H1 (cell line): ENCODE data around the gene H2AZ2. TPM values are rescaled to one million over a fixed set of nuclear protein-coding genes. Genes with fewer than 3 reads are reported as not detected.

Experiments
- CTCF ChIA-PET: fragments of 300-600 bp; sonication (Branson Sonifier 250); formaldehyde crosslinking; loops from one replicate; lab custom pipeline; 2021; ENCODE audit not compliant: partially characterized antibody; lab: Charles Lee
- POLR2A ChIA-PET: fragments of 300-600 bp; sonication (Branson Sonifier 250); formaldehyde crosslinking; loops from one replicate; lab custom pipeline; 2021; ENCODE audit warnings: inconsistent platforms; ENCODE audit not compliant: partially characterized antibody; lab: Charles Lee
- DNase-seq, 2 experiments: peaks; one replicate each; pipeline versions ENCODE4 v3.0.0 to v3.0.0-alpha.2; 2010 to 2022; ENCODE audit warnings: low spot score in 2 of 2, low read depth in 1 of 2, mixed read lengths in 1 of 2
- FAIRE-seq: peaks from 2 replicates; lab custom pipeline; 2011; peaks lifted over from hg19 to GRCh38; lab: Jason Lieb, UNC
- H2AFZ ChIP-seq: 2 replicates; pipeline ENCODE4 v1.8.1; 2012; ENCODE audit warnings: low read length, inconsistent platforms
- H2AK5ac ChIP-seq: 2 replicates; pipeline ENCODE4 v1.6.1; 2013; ENCODE audit warnings: low read depth, low read length
- H2BK120ac ChIP-seq: replicated peaks from 2 replicates; pipeline ENCODE3; 2013; ENCODE audit warnings: low read depth, low read length, inconsistent platforms
- H2BK12ac ChIP-seq: 2 replicates; pipeline ENCODE4 v1.6.1; 2013; ENCODE audit warnings: low read depth, low read length
- H2BK15ac ChIP-seq: 2 replicates; pipeline ENCODE4 v1.6.1; 2013; ENCODE audit warnings: low read length
- H2BK20ac ChIP-seq: 2 replicates; pipeline ENCODE4 v1.6.1; 2013; ENCODE audit warnings: low read length
- H2BK5ac ChIP-seq: 2 replicates; pipeline ENCODE4 v1.6.1; 2013; ENCODE audit warnings: low read depth, low read length
- H3K14ac ChIP-seq: 2 replicates; pipeline ENCODE4 v1.6.1; 2013; ENCODE audit warnings: inconsistent platforms; ENCODE audit not compliant: insufficient read length
- H3K18ac ChIP-seq: 2 replicates; pipeline ENCODE4 v1.6.1; 2013; ENCODE audit warnings: low read length; ENCODE audit errors: extremely low read depth
- H3K23ac ChIP-seq: 2 replicates; pipeline ENCODE4 v1.6.1; 2013; ENCODE audit warnings: inconsistent platforms; ENCODE audit not compliant: insufficient read length
- H3K23me2 ChIP-seq: 2 replicates; pipeline ENCODE4 v1.6.1; 2013; ENCODE audit warnings: low read depth, low read length
- H3K27ac ChIP-seq: 2 replicates; pipeline ENCODE4 v1.6.1; 2011; ENCODE audit warnings: low read depth, low read length, inconsistent platforms
- H3K27me3 ChIP-seq, 4 experiments: replicated peaks in 1 of 4; 1 replicate in 1 of 4; 2 replicates in 3 of 4; pipeline versions ENCODE4 v1.6.1 to v1.8.1; 2011 to 2013; ENCODE audit warnings: low read length in 3 of 4, mild to moderate bottlenecking in 3 of 4, inconsistent platforms in 2 of 4, mixed read lengths in 2 of 4, moderate library complexity in 1 of 4; ENCODE audit not compliant: control insufficient read depth in 3 of 4, insufficient read depth in 3 of 4; ENCODE audit errors: extremely low read depth in 1 of 4
- H3K36me3 ChIP-seq, 4 experiments: 2 replicates each; pipeline versions ENCODE4 v1.6.1 to v1.8.1; 2011 to 2013; ENCODE audit warnings: mild to moderate bottlenecking in 4 of 4, low read length in 3 of 4, moderate library complexity in 2 of 4, control low read depth in 1 of 4, inconsistent platforms in 1 of 4; ENCODE audit not compliant: insufficient read depth in 4 of 4, control insufficient read depth in 2 of 4
- H3K4ac ChIP-seq: replicated peaks from 2 replicates; pipeline ENCODE3; 2013; ENCODE audit warnings: low read length, low read depth, mixed read lengths, inconsistent platforms; ENCODE audit not compliant: insufficient read length
- H3K4me1 ChIP-seq, 4 experiments: replicated peaks in 1 of 4; 1 replicate in 1 of 4; 2 replicates in 3 of 4; pipeline versions ENCODE4 v1.6.1 to v1.8.1; 2011 to 2013; ENCODE audit warnings: low read length in 3 of 4, inconsistent platforms in 2 of 4, mixed read lengths in 1 of 4; ENCODE audit not compliant: insufficient read depth in 4 of 4, control insufficient read depth in 3 of 4
- H3K4me2 ChIP-seq, 2 experiments: 2 replicates each; pipeline versions ENCODE4 v1.6.1 to v1.8.1; 2011 to 2013; ENCODE audit warnings: low read depth in 2 of 2, low read length in 2 of 2, control low read depth in 1 of 2, inconsistent platforms in 1 of 2, mild to moderate bottlenecking in 1 of 2; ENCODE audit not compliant: insufficient read depth in 1 of 2
- H3K4me3 ChIP-seq, 4 experiments: fragments of 200-600, 300-600 bp in 1 of 4; sonication (generic), shearing (Covaris generic), sonication (Bioruptor Twin) in 1 of 4; 2 replicates each; pipeline versions ENCODE4 v1.5.1 to v1.8.1; 2011 to 2016; ENCODE audit warnings: low read length in 4 of 4, low read depth in 3 of 4, control low read depth in 2 of 4, inconsistent platforms in 2 of 4, mild to moderate bottlenecking in 2 of 4, mixed read lengths in 1 of 4, moderate library complexity in 1 of 4; ENCODE audit not compliant: insufficient read depth in 2 of 4; ENCODE audit errors: extremely low read depth in 1 of 4
- H3K56ac ChIP-seq: replicated peaks from 2 replicates; pipeline ENCODE3; 2013; ENCODE audit warnings: low read depth, mild to moderate bottlenecking, mixed read lengths, low read length, inconsistent platforms; ENCODE audit not compliant: insufficient read length
- H3K79me1 ChIP-seq: 2 replicates; pipeline ENCODE4 v1.6.1; 2013; ENCODE audit warnings: low read depth, low read length, control low read depth
- H3K79me2 ChIP-seq, 2 experiments: 2 replicates each; pipeline versions ENCODE4 v1.6.1 to v1.8.1; 2012 to 2013; ENCODE audit warnings: low read length in 2 of 2, mild to moderate bottlenecking in 2 of 2, inconsistent platforms in 1 of 2; ENCODE audit not compliant: insufficient read depth in 2 of 2, control insufficient read depth in 1 of 2
- H3K9ac ChIP-seq, 4 experiments: replicated peaks in 1 of 4; 1 replicate in 1 of 4; 2 replicates in 3 of 4; pipeline versions ENCODE4 v1.6.1 to v1.8.1; 2011 to 2013; ENCODE audit warnings: low read depth in 3 of 4, low read length in 3 of 4, control low read depth in 2 of 4, mild to moderate bottlenecking in 2 of 4, moderate library complexity in 2 of 4, inconsistent platforms in 1 of 4; ENCODE audit errors: extremely low read depth in 1 of 4
- H3K9me3 ChIP-seq, 2 experiments: 2 replicates each; pipeline versions ENCODE4 v1.6.1 to v1.8.1; 2012 to 2013; ENCODE audit warnings: mild to moderate bottlenecking in 2 of 2, moderate library complexity in 2 of 2, control low read depth in 1 of 2, inconsistent platforms in 1 of 2, low read depth in 1 of 2, low read length in 1 of 2, mixed read lengths in 1 of 2; ENCODE audit not compliant: insufficient read depth in 2 of 2
- H4K20me1 ChIP-seq, 2 experiments: replicated peaks in 1 of 2; 2 replicates each; pipeline versions ENCODE3 to v1.8.1; 2011 to 2013; ENCODE audit warnings: inconsistent platforms in 2 of 2, low read length in 2 of 2, mild to moderate bottlenecking in 1 of 2; ENCODE audit not compliant: insufficient read depth in 2 of 2, control insufficient read depth in 1 of 2
- H4K5ac ChIP-seq: 2 replicates; pipeline ENCODE4 v1.6.1; 2013; ENCODE audit warnings: low read length, low read depth, mixed read lengths, inconsistent platforms; ENCODE audit not compliant: insufficient read length
- H4K8ac ChIP-seq: 2 replicates; pipeline ENCODE4 v1.8.0; 2013; ENCODE audit warnings: mild to moderate bottlenecking, moderate library complexity, low read length, inconsistent platforms; ENCODE audit not compliant: insufficient read depth; ENCODE audit errors: extremely low read depth
- H4K91ac ChIP-seq: replicated peaks from 2 replicates; pipeline ENCODE3; 2013; ENCODE audit warnings: low read length, mixed read lengths, inconsistent platforms; ENCODE audit not compliant: insufficient read length
- ASH2L ChIP-seq: fragments of 200-600, 300-600 bp; sonication (generic); IDR thresholded peaks from one replicate; pipeline ENCODE4 v1.7.1; 2017; ENCODE audit warnings: low read length
- BCL11A ChIP-seq, 2 experiments: IDR thresholded peaks; one replicate each; pipeline ENCODE4 v1.6.1; 2011; ENCODE audit warnings: low read depth in 2 of 2, low read length in 2 of 2, mild to moderate bottlenecking in 2 of 2
- EP300 ChIP-seq, 2 experiments: IDR thresholded peaks; 1 replicate in 1 of 2; 2 replicates in 1 of 2; pipeline ENCODE4 v1.6.1; 2011 to 2012; ENCODE audit warnings: low read depth in 2 of 2, low read length in 2 of 2, mild to moderate bottlenecking in 2 of 2, borderline replicate concordance in 1 of 2, inconsistent platforms in 1 of 2, moderate library complexity in 1 of 2
- FOSL1 ChIP-seq: IDR thresholded peaks from 2 replicates; pipeline ENCODE4 v1.6.1; 2011; ENCODE audit warnings: mild to moderate bottlenecking, low read depth, low read length, moderate library complexity; ENCODE audit not compliant: insufficient read depth
- POLR2A ChIP-seq, 2 experiments: IDR thresholded peaks; 1 replicate in 1 of 2; 2 replicates in 1 of 2; pipeline ENCODE4 v1.6.1; 2011; ENCODE audit warnings: low read depth in 2 of 2, low read length in 2 of 2, mild to moderate bottlenecking in 2 of 2; ENCODE audit errors: control extremely low read depth in 1 of 2
- POLR2AphosphoS5 ChIP-seq: IDR thresholded peaks from 2 replicates; pipeline ENCODE4 v1.6.1; 2011; ENCODE audit warnings: low read depth, low read length
- SP2 ChIP-seq: IDR thresholded peaks from 2 replicates; pipeline ENCODE4 v1.6.1; 2012; ENCODE audit warnings: mild to moderate bottlenecking, low read length, inconsistent platforms
- SP4 ChIP-seq: IDR thresholded peaks from 2 replicates; pipeline ENCODE4 v1.6.1; 2012; ENCODE audit warnings: low read length, inconsistent platforms
- SRF ChIP-seq: IDR thresholded peaks from 2 replicates; pipeline ENCODE4 v1.6.1; 2011; ENCODE audit warnings: mild to moderate bottlenecking, low read depth, low read length, moderate library complexity
- TBP ChIP-seq: IDR thresholded peaks from 2 replicates; pipeline ENCODE4 v1.6.1; 2011; ENCODE audit warnings: low read depth, low read length, improper control_type of control experiment
- TEAD4 ChIP-seq: IDR thresholded peaks from 2 replicates; pipeline ENCODE4 v1.6.1; 2012; ENCODE audit warnings: low read depth, low read length, inconsistent platforms, mixed read lengths
- WGBS, 2 experiments: shearing (Covaris generic) in 1 of 2; methylation state at CpG; one replicate each; pipeline versions ENCODE4 v1.1.6 to v1.1.7; 2013 to 2015; ENCODE audit warnings: low lambda C conversion rate in 2 of 2, mixed read lengths in 2 of 2, inconsistent platforms in 1 of 2, low coverage in 1 of 2, missing lambda C conversion rate in 1 of 2; ENCODE audit not compliant: insufficient replicate concordance in 2 of 2, insufficient coverage in 1 of 2, insufficient read length in 1 of 2; ENCODE audit errors: extremely low coverage in 1 of 2, missing lambda C conversion rate in 1 of 2; 5-methylcytosine and 5-hydroxymethylcytosine counted together
- polyA plus RNA-seq, 7 experiments: library from polyadenylated mRNA; depleted of rRNA in 3 of 7; stranded (reverse) in 5 of 7; unstranded in 2 of 7; fragments of >200 nt in 5 of 7; fragments of 200-250 nt in 2 of 7; gene quantifications; 1 replicate in 5 of 7; 2 replicates in 1 of 7; 4 replicates in 1 of 7; pipeline versions ENCODE4 v1.2.1 to v1.2.3, GENCODE V29; 2011 to 2013; ENCODE audit warnings: missing spikeins in 2 of 7, mixed read lengths in 2 of 7
- total RNA-seq: library from RNA; stranded (reverse); fragmentation: NEBNext Ultra II Directional; extraction: Animal tissue kit (Norgen Biotek cat#: 25700); gene quantifications from 2 replicates; pipeline ENCODE4 v1.2.1, GENCODE V29; 2021
- TF ChIP-seq, protein P1 (sequence below): IDR thresholded peaks from 2 replicates; pipeline ENCODE4 v1.6.1; 2012; ENCODE audit warnings: inconsistent platforms
- TF ChIP-seq, protein P2 (sequence below): IDR thresholded peaks from 2 replicates; pipeline ENCODE4 v1.6.1; 2011; ENCODE audit warnings: low read length, improper control_type of control experiment

Gene H2AZ2
- total and polyA plus RNA-seq, 2 of the 8 experiments (the other 6 are each of a cell fraction or from before 2014, with no cell fraction given): 168 to 187 TPM

DNA sequence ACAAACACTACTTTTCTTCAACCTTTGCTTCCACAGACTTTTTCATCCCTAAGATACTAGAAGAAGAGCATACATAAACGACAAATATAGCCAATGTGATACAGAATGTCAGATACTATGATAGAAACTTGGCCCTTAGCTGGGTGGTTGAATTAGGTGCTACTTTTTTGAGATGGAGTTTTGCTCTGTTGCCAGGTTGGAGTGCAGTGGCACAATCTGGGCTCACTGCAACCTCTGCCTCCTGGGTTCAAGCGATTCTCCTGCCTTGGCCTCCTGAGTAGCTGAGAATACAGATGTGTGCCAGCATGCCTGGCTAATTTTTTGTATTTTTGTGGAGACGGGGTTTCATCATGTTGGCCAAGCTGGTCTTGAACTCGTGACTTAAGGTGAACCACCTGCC is 47.9 kb downstream of the H2AZ2 start:
- Histone ChIP-seq H3K79me1 (no peaks in the 10 kb centered on the region), H3K23ac (no peak overlapping the region), H2BK15ac (no peak overlapping the region), H3K4ac (no peak overlapping the region), H2BK120ac (no peak overlapping the region), H3K79me2 (peaks cover 19 to 41% of the 10 kb centered on the region in 2 experiments), H4K5ac (no peak overlapping the region), H2BK12ac (no peak overlapping the region), H3K4me1 (peaks cover 0 to 5% (median 0%) of the 10 kb centered on the region in 4 experiments; a peak in 3 of 7 replicates), H3K27ac (no peak overlapping the region), H4K20me1 (peaks cover 26 to 29% of the 10 kb centered on the region in 2 experiments), H3K9ac (no peak overlapping the region), H2BK5ac (no peak overlapping the region), H3K4me3 (no peak overlapping the region), H3K23me2 (peaks cover 5% of the 10 kb centered on the region), H3K36me3 (peaks cover 32 to 74% (median 50%) of the 10 kb centered on the region in 4 experiments), H4K8ac (no peak overlapping the region), H3K18ac (no peak overlapping the region), H3K56ac (no peak overlapping the region), H4K91ac (no peak overlapping the region), H2AFZ (no peak overlapping the region), H3K14ac (no peak overlapping the region), H2BK20ac (no peak overlapping the region), H3K4me2 (no peak overlapping the region), H3K9me3 (no peaks in the 10 kb centered on the region), H2AK5ac (no peak overlapping the region), H3K27me3 (no peaks in the 10 kb centered on the region)
- no peak for DNase-seq
- no peak for TF ChIP-seq FOSL1
- TF ChIP-seq SP2: no peak
- peak; percentile 12; the same call in 1 of the 2 replicates for TF ChIP-seq POLR2AphosphoS5
- no peak for TF ChIP-seq TEAD4
- no peak for TF ChIP-seq BCL11A (IDR thresholded peaks at IDR 0.05; ENCODE audit: low read depth in 2 of 2, low read length in 2 of 2)
- TF ChIP-seq SRF: no peak
- TF ChIP-seq POLR2A (IDR thresholded peaks at IDR 0.05; ENCODE audit: control extremely low read depth in 1 of 2, low read depth in 2 of 2, low read length in 2 of 2): peak in 1 of 2 experiments; percentile 70; a peak in 2 of 3 replicates
- TF ChIP-seq, protein P1, sequence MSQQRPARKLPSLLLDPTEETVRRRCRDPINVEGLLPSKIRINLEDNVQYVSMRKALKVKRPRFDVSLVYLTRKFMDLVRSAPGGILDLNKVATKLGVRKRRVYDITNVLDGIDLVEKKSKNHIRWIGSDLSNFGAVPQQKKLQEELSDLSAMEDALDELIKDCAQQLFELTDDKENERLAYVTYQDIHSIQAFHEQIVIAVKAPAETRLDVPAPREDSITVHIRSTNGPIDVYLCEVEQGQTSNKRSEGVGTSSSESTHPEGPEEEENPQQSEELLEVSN: no peak
- no peak for TF ChIP-seq ASH2L
- TF ChIP-seq SP4: no peak
- no peak for TF ChIP-seq TBP
- no peak for TF ChIP-seq EP300 (IDR thresholded peaks at IDR 0.05; ENCODE audit: borderline replicate concordance in 1 of 2, low read depth in 2 of 2, low read length in 2 of 2)
- TF ChIP-seq, protein P2, sequence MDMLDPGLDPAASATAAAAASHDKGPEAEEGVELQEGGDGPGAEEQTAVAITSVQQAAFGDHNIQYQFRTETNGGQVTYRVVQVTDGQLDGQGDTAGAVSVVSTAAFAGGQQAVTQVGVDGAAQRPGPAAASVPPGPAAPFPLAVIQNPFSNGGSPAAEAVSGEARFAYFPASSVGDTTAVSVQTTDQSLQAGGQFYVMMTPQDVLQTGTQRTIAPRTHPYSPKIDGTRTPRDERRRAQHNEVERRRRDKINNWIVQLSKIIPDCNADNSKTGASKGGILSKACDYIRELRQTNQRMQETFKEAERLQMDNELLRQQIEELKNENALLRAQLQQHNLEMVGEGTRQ: no peak
- ChIA-PET POLR2A (interaction anchor here (0.8 to 4.0 kb wide), 13 partner anchors 9 to 229 kb away, joined by 3 to 27 read pairs (median 5); partner anchors contain the start of gene H2AZ2), CTCF (no interaction called here)
- WGBS, 2 experiments: 68% methylated on average over 4 of the region's 4 CpGs; no CpG with 5 or more reads in 1 of the 2 experiments
- FAIRE-seq: no peak
